Liver (tissue), 3 donors: ENCODE results near the gene GPR12.

ENCODE experiments used
- CTCF ChIP-seq: fragments of 150-350 bp; IDR thresholded peaks from 2 replicates; pipeline ENCODE4 v1.5.1; 2017; ENCODE audit warnings: improper control_type of control experiment, low read depth, low read length; ENCODE audit not compliant: missing input control
- GABPA ChIP-seq, 2 donors: IDR thresholded peaks in 1 of 2; conservative IDR thresholded peaks in 1 of 2; 2 replicates each; pipeline ENCODE4 v1.6.1; 2016; ENCODE audit warnings: antibody characterized with exemption in 2 of 2, mild to moderate bottlenecking in 1 of 2, moderate library complexity in 1 of 2
- JUND ChIP-seq, 2 donors: IDR thresholded peaks; 2 replicates each; pipeline ENCODE4 v1.6.1; 2016; ENCODE audit warnings: antibody characterized with exemption in 2 of 2
- MAX ChIP-seq: IDR thresholded peaks from 2 replicates; pipeline ENCODE4 v1.6.1; 2016; ENCODE audit warnings: antibody characterized with exemption
- RAD21 ChIP-seq, 2 donors: IDR thresholded peaks; 2 replicates each; pipeline ENCODE4 v1.6.1; 2016; ENCODE audit warnings: antibody characterized with exemption in 2 of 2, mild to moderate bottlenecking in 2 of 2
- REST ChIP-seq: IDR thresholded peaks from 2 replicates; pipeline ENCODE4 v1.6.1; 2016; ENCODE audit warnings: antibody characterized with exemption, mild to moderate bottlenecking
- donor health status: healthy.
- donor health status: healthy.

- TF ChIP-seq JUND (IDR thresholded peaks at IDR 0.05) = no peak
- no peak for TF ChIP-seq GABPA (IDR thresholded peaks at IDR 0.05 in 1 of 2, conservative IDR thresholded peaks at IDR 0.05 in 1 of 2)
- no peak for TF ChIP-seq RAD21 (IDR thresholded peaks at IDR 0.05)
- TF ChIP-seq MAX = no peak
- TF ChIP-seq CTCF = no peak
- TF ChIP-seq REST = no peak
These were observed 7.9 kb downstream of the GPR12 start for GRCh38 chr13:26752671-26753070.
